GM18867 (cell line): ENCODE results near the gene TLX3.

Experiments used
- ATAC-seq: cut with Tn5 transposase; IDR thresholded peaks from one replicate; pipeline ENCODE4 v1.9.1; 2021; ENCODE audit warnings: mild to moderate bottlenecking, moderate library complexity; ENCODE audit not compliant: unreplicated experiment

Gene TLX3

GRCh38 chr5:171300358-171300757 lies 8.7 kb upstream of the TLX3 start:
- no peak for ATAC-seq

- no peak for ATAC-seq
Measured at GRCh38 chr5:171306166-171306565, 2.9 kb upstream of the TLX3 start.

- ATAC-seq = no peak
Measured at GRCh38 chr5:171306781-171307591, 2.1 kb upstream of the TLX3 start.

GRCh38 chr5:171307789-171308452 lies 1.1 kb upstream of the TLX3 start:
- ATAC-seq = no peak

GRCh38 chr5:171309276-171310211 lies 496 bp downstream of the TLX3 start:
- no peak for ATAC-seq

GRCh38 chr5:171310212-171310818 lies 1.3 kb downstream of the TLX3 start:
- ATAC-seq = no peak

- no peak for ATAC-seq
Measured at GRCh38 chr5:171310819-171311321, 1.8 kb downstream of the TLX3 start.

GRCh38 chr5:171311322-171312077 lies 2.5 kb downstream of the TLX3 start:
- no peak for ATAC-seq

GRCh38 chr5:171312129-171312974 lies 3.3 kb downstream of the TLX3 start:
- no peak for ATAC-seq

GRCh38 chr5:171313481-171314206 lies 4.6 kb downstream of the TLX3 start:
- ATAC-seq = no peak

- no peak for ATAC-seq
Measured at GRCh38 chr5:171314728-171315385, 5.8 kb downstream of the TLX3 start.

- ATAC-seq = no peak
Measured at GRCh38 chr5:171315386-171315891, 6.4 kb downstream of the TLX3 start.

GRCh38 chr5:171315925-171316257 lies 6.8 kb downstream of the TLX3 start:
- ATAC-seq = no peak

- ATAC-seq = no peak
Measured at GRCh38 chr5:171316258-171317121, 7.4 kb downstream of the TLX3 start.

- ATAC-seq = no peak
Measured at GRCh38 chr5:171317230-171317629, 8.2 kb downstream of the TLX3 start.

GRCh38 chr5:171318026-171318425 lies 9.0 kb downstream of the TLX3 start:
- ATAC-seq = no peak

- ATAC-seq = no peak
Measured at GRCh38 chr5:171321447-171321846, 12.4 kb downstream of the TLX3 start.
